Fibroblast of gingiva (primary cell): ENCODE results near the gene GASK1B.

Source experiments
- DNase-seq: peaks from one replicate; pipeline ENCODE4 v3.0.0-alpha.2; 2011; ENCODE audit warnings: low read depth

Gene GASK1B

DNA sequence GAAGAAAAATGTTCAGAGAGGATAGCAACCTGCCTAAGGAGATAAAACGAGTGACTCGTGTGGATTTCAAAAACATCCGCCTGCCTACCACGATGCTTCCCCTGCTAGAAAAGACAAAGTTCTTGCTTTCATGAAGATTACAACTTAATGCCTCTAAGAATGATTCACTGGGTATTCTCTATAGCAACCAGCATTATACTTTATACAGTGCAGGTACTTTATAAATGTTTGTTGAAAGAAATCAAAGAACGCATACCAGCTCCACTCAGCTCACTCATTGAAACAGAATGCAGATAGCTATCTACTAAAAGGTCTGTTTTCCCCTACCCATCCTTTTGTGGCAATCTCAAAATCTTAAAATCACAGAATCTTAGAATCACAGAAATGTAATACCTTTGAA is 33.7 kb downstream of the GASK1B start:
- DNase-seq, result no peak

- DNase-seq, result no peak
These were observed 38.6 kb downstream of the GASK1B start for GRCh38 chr4:158134222-158134621.

DNA sequence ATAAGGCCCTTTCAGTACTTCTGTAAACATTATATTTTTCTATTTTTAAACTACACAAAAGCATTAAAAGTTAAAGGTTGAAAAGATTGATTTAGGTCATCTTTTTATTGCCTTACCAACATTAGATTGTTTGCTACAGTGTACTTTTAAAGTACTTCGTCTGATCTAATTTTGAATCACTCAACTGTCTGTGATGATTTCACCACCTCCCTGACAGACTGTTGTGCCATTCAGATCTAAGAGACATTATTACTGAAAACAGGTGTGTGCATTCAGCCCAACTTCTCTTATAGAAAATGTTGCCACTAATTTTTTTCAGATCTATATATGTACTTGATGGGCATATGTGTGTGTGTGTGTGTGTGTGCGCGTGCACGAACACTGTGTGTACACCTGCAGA is 39.3 kb downstream of the GASK1B start:
- no peak for DNase-seq

DNA sequence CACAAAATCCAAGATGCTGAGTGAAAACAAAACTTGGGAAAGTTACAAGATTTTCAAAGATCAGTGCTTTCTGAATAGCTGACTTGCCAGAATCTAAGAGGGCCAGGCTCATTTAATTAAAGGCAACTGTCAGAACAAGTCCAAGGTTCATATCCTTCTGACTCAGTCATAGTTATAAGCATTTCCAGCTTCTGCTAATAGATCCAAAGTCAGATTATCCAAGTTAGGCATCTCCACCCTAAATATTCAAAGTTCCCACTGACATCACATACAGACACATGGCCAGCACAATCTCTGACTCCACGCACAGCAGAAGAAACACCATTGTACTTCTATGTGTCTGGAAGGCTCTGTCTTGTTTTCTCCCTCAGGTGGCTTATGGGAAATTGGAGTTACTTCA is 41.8 kb downstream of the GASK1B start:
- DNase-seq, result peak; percentile 80

- DNase-seq, result no peak
These were observed 42.6 kb downstream of the GASK1B start for GRCh38 chr4:158130204-158130603.

- peak; percentile 2 for DNase-seq
These were observed 43.1 kb downstream of the GASK1B start for GRCh38 chr4:158129694-158130093.

GRCh38 chr4:158128540-158128939 is 44.3 kb downstream of the GASK1B start:
- no peak for DNase-seq

DNA sequence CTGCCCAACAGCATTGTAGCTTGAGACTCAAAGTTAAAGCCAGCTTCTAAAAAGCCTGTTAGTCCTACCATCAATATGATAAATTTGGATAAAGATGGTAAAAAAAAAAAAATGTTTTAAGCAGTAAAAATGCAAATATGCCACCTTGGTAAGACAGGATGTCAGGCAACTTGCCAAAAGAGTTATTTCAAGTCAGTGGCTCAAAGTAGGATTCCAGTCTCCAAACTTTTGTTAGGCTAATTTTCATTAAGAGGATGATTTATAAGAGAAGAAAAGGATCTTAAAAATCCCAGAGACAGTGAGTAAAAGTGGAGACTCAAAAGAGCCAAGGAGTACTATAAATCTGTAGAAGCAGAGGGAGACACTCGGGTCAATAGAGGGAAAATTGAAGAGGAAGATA is 47.5 kb downstream of the GASK1B start:
- DNase-seq, result no peak
